Skeletal muscle tissue (tissue), 4 donors: ENCODE measurements around the gene SFMBT2. TPM values are rescaled to one million over a fixed set of nuclear protein-coding genes. Genes with fewer than 3 reads are reported as not detected.

Source experiments
- H3K27ac ChIP-seq: one replicate; pipeline ENCODE4 v1.7.0; 2013; ENCODE audit warnings: mild to moderate bottlenecking, low read depth, low read length, inconsistent platforms
- H3K27me3 ChIP-seq, 3 donors: one replicate each; pipeline ENCODE4 v1.7.0; 2013; ENCODE audit warnings: low read length in 3 of 3; ENCODE audit not compliant: control insufficient read depth in 3 of 3, insufficient read depth in 3 of 3
- H3K36me3 ChIP-seq, 3 donors: one replicate each; pipeline ENCODE4 v1.7.0; 2013; ENCODE audit warnings: low read length in 3 of 3; ENCODE audit not compliant: control insufficient read depth in 3 of 3, insufficient read depth in 3 of 3
- H3K4me1 ChIP-seq, 3 donors: one replicate each; pipeline ENCODE4 v1.7.0; 2013; ENCODE audit warnings: low read length in 3 of 3, mild to moderate bottlenecking in 3 of 3; ENCODE audit not compliant: control insufficient read depth in 3 of 3, insufficient read depth in 3 of 3
- H3K4me3 ChIP-seq, 3 donors: one replicate each; pipeline ENCODE4 v1.7.0; 2013; ENCODE audit warnings: low read length in 3 of 3
- H3K9ac ChIP-seq, 3 donors: one replicate each; pipeline ENCODE4 v1.7.0; 2013; ENCODE audit warnings: low read length in 3 of 3, mild to moderate bottlenecking in 3 of 3, moderate library complexity in 2 of 3, low read depth in 1 of 3
- H3K9me3 ChIP-seq, 3 donors: one replicate each; pipeline ENCODE4 v1.7.0; 2013; ENCODE audit warnings: low read length in 3 of 3; ENCODE audit not compliant: control insufficient read depth in 3 of 3
- total RNA-seq: library from RNA; depleted of rRNA; stranded (reverse); fragments of >200 nt; gene quantifications from one replicate; pipeline ENCODE4 v1.2.3, GENCODE V29; 2014
- donor health status: Osteomylitis.

Gene SFMBT2
- total RNA-seq, 1 donor from 2014 or later, result 12.5 TPM

DNA sequence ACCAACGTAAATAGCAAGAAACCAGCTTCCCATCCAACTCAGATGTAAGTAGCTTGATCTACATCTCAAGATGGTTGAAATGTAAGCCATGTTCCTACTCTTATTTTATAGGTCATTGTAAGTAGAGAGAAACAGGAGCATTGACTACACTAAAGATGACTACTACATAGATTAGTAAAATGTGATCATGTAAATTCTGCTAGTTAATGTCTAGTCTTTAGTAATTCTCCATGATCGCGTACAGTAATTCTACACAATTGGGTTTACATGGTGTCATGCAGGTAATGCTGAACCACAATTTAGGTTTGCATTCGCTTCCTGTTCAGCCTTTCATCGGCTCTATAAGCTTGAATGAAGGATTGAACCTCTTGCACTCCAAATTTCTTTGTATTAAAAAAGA is 14.9 kb upstream of the SFMBT2 start:
- Histone ChIP-seq H3K27ac (no peak overlapping the region), H3K9ac (no peak overlapping the region), H3K4me3 (no peak overlapping the region), H3K4me1 (no peaks in the 10 kb centered on the region), H3K27me3 (peaks cover 0 to 7% (median 4%) of the 10 kb centered on the region in 3 donors), H3K9me3 (no peaks in the 10 kb centered on the region), H3K36me3 (no peaks in the 10 kb centered on the region)

GRCh38 chr10:7424919-7425318 is 14.1 kb upstream of the SFMBT2 start:
- H3K36me3 ChIP-seq, result no peaks in the 10 kb centered on the region
- H3K4me1 ChIP-seq, result no peaks in the 10 kb centered on the region
- H3K4me3 ChIP-seq, result no peak overlapping the region
- H3K9ac ChIP-seq, result no peak overlapping the region
- H3K9me3 ChIP-seq, result no peaks in the 10 kb centered on the region
- H3K27ac ChIP-seq, result no peak overlapping the region
- peaks cover 0 to 10% (median 4%) of the 10 kb centered on the region in 3 donors for H3K27me3 ChIP-seq

DNA sequence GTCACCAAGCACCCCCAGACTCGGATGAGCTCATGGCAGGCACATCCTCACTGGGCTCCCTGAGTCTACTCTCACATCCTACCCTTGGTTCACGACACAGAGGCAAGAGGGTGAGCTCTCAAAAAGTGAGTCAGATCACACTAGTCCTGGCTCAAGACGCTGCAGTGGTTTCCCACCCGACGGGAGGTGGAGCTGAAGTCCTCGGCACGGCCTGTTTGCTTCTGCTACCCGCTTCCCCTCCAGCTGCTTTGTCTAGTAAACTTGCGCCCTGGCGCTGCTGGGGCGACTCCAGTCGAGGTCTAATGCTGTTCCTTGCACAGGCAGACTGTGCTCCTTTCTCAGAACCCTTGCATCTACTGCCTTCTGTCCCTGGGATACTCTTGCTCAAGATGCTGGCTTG is 13.5 kb upstream of the SFMBT2 start:
- no peaks in the 10 kb centered on the region for H3K9me3 ChIP-seq
- no peak overlapping the region for H3K9ac ChIP-seq
- H3K36me3 ChIP-seq, result no peaks in the 10 kb centered on the region
- peaks cover 0 to 11% (median 5%) of the 10 kb centered on the region in 3 donors for H3K27me3 ChIP-seq
- no peak overlapping the region for H3K4me3 ChIP-seq
- H3K27ac ChIP-seq, result no peak overlapping the region
- H3K4me1 ChIP-seq, result no peaks in the 10 kb centered on the region

DNA sequence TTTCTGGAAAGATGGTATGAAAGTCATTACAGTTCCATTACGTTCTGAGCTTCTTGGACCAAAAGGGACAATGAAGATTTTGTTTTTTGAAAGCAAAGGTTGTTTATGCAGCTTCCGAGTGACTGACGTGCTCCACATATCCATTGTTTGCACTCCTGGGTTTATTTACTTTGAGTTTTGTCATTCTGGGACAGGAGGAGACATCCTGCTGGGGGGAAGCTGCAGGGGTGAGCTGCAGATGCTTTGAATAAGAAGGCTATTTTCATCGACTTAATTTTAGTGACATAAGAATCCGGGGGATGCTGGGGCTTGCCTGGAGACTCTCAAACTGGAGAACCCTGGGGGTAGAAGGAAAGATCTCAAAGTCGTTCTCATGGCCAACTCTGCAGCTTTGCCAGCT is 12.7 kb upstream of the SFMBT2 start:
- Histone ChIP-seq H3K36me3 (no peaks in the 10 kb centered on the region), H3K9me3 (no peaks in the 10 kb centered on the region), H3K27me3 (peaks cover 0 to 11% (median 8%) of the 10 kb centered on the region in 3 donors), H3K4me3 (no peak overlapping the region), H3K9ac (no peak overlapping the region), H3K4me1 (no peaks in the 10 kb centered on the region), H3K27ac (no peak overlapping the region)

GRCh38 chr10:7421526-7421925 is 10.7 kb upstream of the SFMBT2 start:
- Histone ChIP-seq H3K27ac (no peak overlapping the region), H3K9me3 (no peaks in the 10 kb centered on the region), H3K27me3 (peaks cover 0 to 11% (median 8%) of the 10 kb centered on the region in 3 donors), H3K4me1 (no peaks in the 10 kb centered on the region), H3K4me3 (no peak overlapping the region), H3K9ac (no peak overlapping the region), H3K36me3 (no peaks in the 10 kb centered on the region)

- no peak overlapping the region for H3K27ac ChIP-seq
- H3K36me3 ChIP-seq, result no peaks in the 10 kb centered on the region
- peaks cover 0 to 11% (median 8%) of the 10 kb centered on the region in 3 donors for H3K27me3 ChIP-seq
- no peak overlapping the region for H3K9ac ChIP-seq
- no peaks in the 10 kb centered on the region for H3K4me1 ChIP-seq
- H3K9me3 ChIP-seq, result no peaks in the 10 kb centered on the region
- H3K4me3 ChIP-seq, result no peak overlapping the region
Measured at GRCh38 chr10:7419998-7420397, 9.2 kb upstream of the SFMBT2 start.

DNA sequence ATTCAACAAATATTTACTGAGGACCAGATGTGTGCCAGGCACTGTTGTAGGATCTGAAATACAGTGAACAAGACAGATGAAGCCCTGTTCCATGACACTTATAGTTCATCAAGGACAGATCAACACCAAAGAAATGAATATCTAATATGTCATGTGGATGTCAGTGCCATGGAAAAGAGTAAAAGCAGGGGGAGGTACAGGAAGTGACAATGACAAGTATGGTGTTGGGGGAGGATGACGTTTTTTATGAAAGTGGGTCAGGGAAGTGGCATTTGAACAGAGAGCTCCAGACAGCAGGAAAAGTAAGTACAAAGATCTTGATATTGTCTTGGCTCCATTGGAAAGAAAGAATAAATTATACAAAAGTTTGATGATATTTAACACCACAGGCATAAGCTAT is 7.0 kb upstream of the SFMBT2 start:
- Histone ChIP-seq H3K27me3 (peaks cover 0 to 6% (median 6%) of the 10 kb centered on the region in 3 donors), H3K9ac (no peak overlapping the region), H3K9me3 (no peaks in the 10 kb centered on the region), H3K4me1 (peaks cover 0 to 2% (median 1%) of the 10 kb centered on the region in 3 donors), H3K4me3 (no peak overlapping the region), H3K27ac (no peak overlapping the region), H3K36me3 (no peaks in the 10 kb centered on the region)

- H3K27me3 ChIP-seq, result peaks cover 0 to 13% (median 9%) of the 10 kb centered on the region in 3 donors
- H3K4me3 ChIP-seq, result no peak overlapping the region
- H3K9me3 ChIP-seq, result no peaks in the 10 kb centered on the region
- H3K9ac ChIP-seq, result no peak overlapping the region
- H3K4me1 ChIP-seq, result peaks cover 6 to 8% (median 7%) of the 10 kb centered on the region in 3 donors
- no peak overlapping the region for H3K27ac ChIP-seq
- no peaks in the 10 kb centered on the region for H3K36me3 ChIP-seq
Measured at GRCh38 chr10:7417103-7417623, 6.3 kb upstream of the SFMBT2 start.

- H3K27ac ChIP-seq, result no peak overlapping the region
- peaks cover 0 to 14% (median 8%) of the 10 kb centered on the region in 3 donors for H3K27me3 ChIP-seq
- H3K36me3 ChIP-seq, result no peaks in the 10 kb centered on the region
- no peaks in the 10 kb centered on the region for H3K9me3 ChIP-seq
- no peak overlapping the region for H3K4me3 ChIP-seq
- H3K4me1 ChIP-seq, result peaks cover 14 to 23% (median 16%) of the 10 kb centered on the region in 3 donors
- H3K9ac ChIP-seq, result no peak overlapping the region
Measured at GRCh38 chr10:7414766-7415165, 3.9 kb upstream of the SFMBT2 start.

- Histone ChIP-seq H3K27ac (no peak overlapping the region), H3K4me3 (peak overlapping the region; percentile 65 to 77 (median 66)), H3K9me3 (no peaks in the 10 kb centered on the region), H3K27me3 (peaks cover 0 to 10% (median 8%) of the 10 kb centered on the region in 3 donors), H3K36me3 (no peaks in the 10 kb centered on the region), H3K4me1 (peaks cover 20 to 36% (median 25%) of the 10 kb centered on the region in 3 donors), H3K9ac (peak overlapping the region; percentile 53 to 86 (median 57))
Measured at GRCh38 chr10:7412928-7413282, 2.1 kb upstream of the SFMBT2 start.
